Measurements from ENCODE around the gene EWSR1. TPM values are rescaled to one million over a fixed set of nuclear protein-coding genes. Genes with fewer than 3 reads are reported as not detected.

Gene EWSR1
- total RNA-seq, 4 donors from 2014 or later = 174 to 211 (median 188) TPM

DNA sequence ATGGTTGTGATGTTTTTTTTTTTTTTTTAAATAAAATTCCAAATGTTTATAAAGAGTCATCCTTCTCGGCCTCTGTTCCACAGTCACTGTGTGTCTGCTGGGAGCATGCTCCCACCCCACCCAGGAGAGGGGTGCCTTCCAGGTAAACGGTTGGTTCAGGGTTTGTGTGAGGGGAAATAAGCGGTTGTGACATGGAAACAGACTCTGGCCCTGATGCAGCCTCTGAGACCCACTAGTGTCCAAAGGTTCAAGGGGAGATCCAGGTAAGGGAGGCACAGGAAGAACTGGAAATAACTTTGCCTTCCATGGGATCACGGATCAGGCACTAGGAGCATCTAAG lies 32.4 kb downstream of the EWSR1 start:
- WGBS, 2 donors = 56 to 58% methylated on average over 4 of the region's 4 CpGs
- no peak for DNase-seq (ENCODE audit: low spot score in 2 of 2)
- Histone ChIP-seq H3K4me3 (no peak overlapping the region), H3K4me1 (peaks cover 0 to 19% (median 10%) of the 10 kb centered on the region in 4 donors), H3K36me3 (peaks cover 3 to 65% (median 43%) of the 10 kb centered on the region in 3 donors), H3K27ac (no peak overlapping the region), H3K27me3 (no peaks in the 10 kb centered on the region), H3K9me3 (no peaks in the 10 kb centered on the region)
- no peak for TF ChIP-seq EP300 (IDR thresholded peaks at IDR 0.05)
- no peak for TF ChIP-seq POLR2A (IDR thresholded peaks at IDR 0.05)
- TF ChIP-seq, protein P1, sequence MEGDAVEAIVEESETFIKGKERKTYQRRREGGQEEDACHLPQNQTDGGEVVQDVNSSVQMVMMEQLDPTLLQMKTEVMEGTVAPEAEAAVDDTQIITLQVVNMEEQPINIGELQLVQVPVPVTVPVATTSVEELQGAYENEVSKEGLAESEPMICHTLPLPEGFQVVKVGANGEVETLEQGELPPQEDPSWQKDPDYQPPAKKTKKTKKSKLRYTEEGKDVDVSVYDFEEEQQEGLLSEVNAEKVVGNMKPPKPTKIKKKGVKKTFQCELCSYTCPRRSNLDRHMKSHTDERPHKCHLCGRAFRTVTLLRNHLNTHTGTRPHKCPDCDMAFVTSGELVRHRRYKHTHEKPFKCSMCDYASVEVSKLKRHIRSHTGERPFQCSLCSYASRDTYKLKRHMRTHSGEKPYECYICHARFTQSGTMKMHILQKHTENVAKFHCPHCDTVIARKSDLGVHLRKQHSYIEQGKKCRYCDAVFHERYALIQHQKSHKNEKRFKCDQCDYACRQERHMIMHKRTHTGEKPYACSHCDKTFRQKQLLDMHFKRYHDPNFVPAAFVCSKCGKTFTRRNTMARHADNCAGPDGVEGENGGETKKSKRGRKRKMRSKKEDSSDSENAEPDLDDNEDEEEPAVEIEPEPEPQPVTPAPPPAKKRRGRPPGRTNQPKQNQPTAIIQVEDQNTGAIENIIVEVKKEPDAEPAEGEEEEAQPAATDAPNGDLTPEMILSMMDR (IDR thresholded peaks at IDR 0.05) = no peak

DNA sequence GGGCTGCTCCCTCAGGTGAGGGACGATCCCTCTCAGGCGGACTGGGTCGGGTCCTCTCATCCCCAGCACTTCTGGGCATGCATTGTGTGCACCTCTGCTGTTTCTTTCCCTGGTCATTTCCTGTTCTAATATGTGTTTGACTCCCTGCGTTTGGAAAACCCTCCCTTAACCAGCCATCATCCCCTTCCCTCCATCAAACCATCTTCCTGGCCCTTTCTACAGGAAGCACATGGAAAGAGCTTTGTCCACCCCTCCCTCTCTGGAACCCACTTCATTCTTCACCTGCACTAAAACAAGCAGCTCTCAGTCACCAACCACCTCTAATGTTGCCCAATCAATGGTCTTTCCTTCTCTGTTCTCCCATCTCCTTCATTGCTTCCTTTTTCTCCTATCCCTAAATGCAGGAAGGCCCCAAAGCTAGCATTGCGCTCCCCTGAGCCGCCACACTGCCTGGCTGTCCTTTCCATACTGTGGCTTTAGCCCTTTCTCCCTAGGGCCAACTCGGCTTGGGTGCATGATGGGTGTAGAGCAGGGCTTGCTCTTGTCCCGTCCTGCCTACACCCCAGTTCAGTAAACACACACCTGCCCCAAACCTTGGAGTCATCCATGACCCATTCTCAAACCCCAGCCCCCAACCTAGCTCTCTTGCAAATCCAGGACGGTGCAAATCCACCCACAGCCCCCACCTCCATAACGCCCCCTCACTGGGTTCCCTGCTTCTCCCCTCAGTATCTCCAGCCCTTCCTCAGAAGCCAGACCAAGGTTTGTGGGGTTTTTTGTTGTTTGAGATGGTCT lies 32.9 kb downstream of the EWSR1 start:
- TF ChIP-seq EP300 (IDR thresholded peaks at IDR 0.05) (no peak), POLR2A (IDR thresholded peaks at IDR 0.05) (no peak)
- TF ChIP-seq, protein P1 (IDR thresholded peaks at IDR 0.05) = no peak
- Histone ChIP-seq H3K4me1 (peaks cover 0 to 23% (median 10%) of the 10 kb centered on the region in 4 donors), H3K9me3 (no peaks in the 10 kb centered on the region), H3K27me3 (no peaks in the 10 kb centered on the region), H3K4me3 (no peak overlapping the region), H3K36me3 (peaks cover 3 to 59% (median 37%) of the 10 kb centered on the region in 3 donors), H3K27ac (no peak overlapping the region)
- DNase-seq (ENCODE audit: low spot score in 2 of 2) = no peak
- 66 to 70% methylated on average over 10 of the region's 10 CpGs for WGBS, 2 donors

DNA sequence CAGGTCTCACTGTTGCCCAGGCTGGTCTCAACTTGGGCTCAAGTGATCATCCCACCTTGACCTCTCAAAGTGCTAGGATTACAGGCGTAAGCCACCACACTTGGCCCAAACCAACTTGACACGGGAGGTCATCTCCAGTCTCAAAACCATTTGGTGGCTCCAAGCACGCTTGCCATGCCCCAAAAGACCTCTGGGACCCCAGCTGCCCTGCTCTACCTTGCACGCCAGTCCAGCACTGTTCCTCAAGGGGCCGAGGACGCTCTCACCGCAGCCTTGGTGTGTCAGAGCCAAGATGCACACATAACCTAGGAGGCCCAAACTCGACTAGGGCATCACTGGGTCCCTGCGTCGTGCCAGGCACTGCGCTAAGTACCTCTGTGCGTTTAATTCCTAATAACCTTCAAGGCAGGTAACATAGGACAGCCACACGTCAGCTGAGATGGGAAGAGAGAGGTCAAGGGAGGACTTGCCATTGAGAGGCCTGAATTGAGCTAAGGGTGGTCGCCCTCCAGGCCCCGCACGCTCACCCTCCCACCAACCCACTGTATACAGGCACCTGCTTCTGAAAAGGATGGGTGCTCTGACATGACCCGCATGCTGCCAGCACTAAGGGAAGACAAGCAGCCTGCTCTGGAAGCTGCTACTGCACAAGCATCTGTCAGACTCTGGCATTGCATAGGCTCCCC lies 33.8 kb downstream of the EWSR1 start:
- H3K36me3 ChIP-seq = peaks cover 3 to 50% (median 29%) of the 10 kb centered on the region in 3 donors

DNA sequence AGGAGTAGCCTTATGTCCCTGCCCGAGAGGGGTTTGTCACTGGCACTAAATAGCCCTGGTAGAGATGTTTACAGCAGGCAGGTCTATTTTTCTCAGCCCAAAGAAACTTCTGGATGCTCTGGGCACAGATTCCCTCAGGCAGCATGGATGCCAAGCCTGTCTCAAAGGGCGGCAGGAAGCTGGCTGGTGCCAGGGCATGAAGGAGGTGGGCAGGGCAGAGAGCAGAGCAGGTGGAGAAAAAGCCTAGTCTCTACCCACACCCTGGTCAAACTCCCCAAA lies 34.3 kb downstream of the EWSR1 start:
- TF ChIP-seq POLR2A (IDR thresholded peaks at IDR 0.05) (no peak), EP300 (IDR thresholded peaks at IDR 0.05) (no peak)
- TF ChIP-seq, protein P1 (IDR thresholded peaks at IDR 0.05) = no peak
- 61 to 64% methylated on average over 2 of the region's 2 CpGs for WGBS, 2 donors
- H3K27ac ChIP-seq = peak overlapping the region in 3 of 4 donors; percentile 13 to 67 (median 45)

More for the DNA sequence above, 33.8 kb downstream of the EWSR1 start:
- Histone ChIP-seq H3K9me3 (no peaks in the 10 kb centered on the region), H3K4me3 (no peak overlapping the region), H3K27me3 (no peaks in the 10 kb centered on the region), H3K4me1 (peaks cover 0 to 23% (median 13%) of the 10 kb centered on the region in 4 donors), H3K27ac (peak overlapping the region in 3 of 4 donors; percentile 13 to 67 (median 45))
- WGBS, 2 donors = 87 to 90% methylated on average over 17 of the region's 17 CpGs
- no peak for TF ChIP-seq EP300 (IDR thresholded peaks at IDR 0.05)
- no peak for TF ChIP-seq POLR2A (IDR thresholded peaks at IDR 0.05)
- no peak for DNase-seq (ENCODE audit: low spot score in 2 of 2)

DNA sequence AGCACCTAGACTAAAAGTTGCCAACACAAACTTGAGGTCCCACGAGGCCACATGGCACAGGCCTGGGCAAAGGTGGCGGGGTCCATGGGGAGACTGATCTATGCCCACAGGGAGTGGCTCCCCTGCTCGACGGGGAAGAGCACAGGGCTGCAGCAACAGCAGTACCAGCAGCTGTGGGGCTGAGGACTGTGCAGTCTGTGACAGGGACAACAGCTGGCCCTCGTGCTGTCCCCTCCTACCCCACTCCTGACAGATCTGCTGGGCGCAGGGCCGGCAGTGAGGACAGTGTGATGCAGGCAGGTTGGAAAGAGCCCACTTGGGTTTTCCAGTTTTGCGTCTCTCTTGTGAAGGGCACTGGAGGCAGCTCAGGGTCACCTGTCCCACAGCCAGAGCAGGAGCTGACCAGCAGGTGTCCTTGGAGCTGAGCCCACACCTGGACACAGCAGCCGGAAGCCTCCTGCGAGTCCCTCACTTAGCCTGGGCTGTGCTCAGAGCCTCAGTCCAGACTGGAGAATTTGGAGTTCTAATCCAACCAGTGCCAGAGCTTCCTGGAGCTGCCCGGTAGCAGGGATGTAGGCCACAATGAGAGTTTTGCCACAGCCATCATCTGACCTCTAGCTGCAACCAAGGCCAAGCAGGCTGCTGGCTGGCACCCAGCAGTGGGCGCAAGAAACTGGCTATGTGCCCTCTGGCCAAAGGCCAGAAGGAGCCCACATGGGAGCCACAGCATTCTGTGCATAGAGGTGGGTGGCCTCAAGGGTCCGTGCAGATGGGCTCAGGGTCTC lies 34.8 kb downstream of the EWSR1 start:
- Histone ChIP-seq H3K9me3 (no peaks in the 10 kb centered on the region), H3K4me1 (peaks cover 0 to 31% (median 21%) of the 10 kb centered on the region in 4 donors), H3K27me3 (no peaks in the 10 kb centered on the region), H3K36me3 (peaks cover 0 to 40% (median 18%) of the 10 kb centered on the region in 3 donors), H3K4me3 (no peak overlapping the region), H3K27ac (peak overlapping the region; percentile 13 to 67 (median 38))
- no peak for TF ChIP-seq POLR2A (IDR thresholded peaks at IDR 0.05)
- TF ChIP-seq, protein P1 (IDR thresholded peaks at IDR 0.05) = peak in 1 of 5 experiments; percentile 13
- 48 to 57% methylated on average over 9 to 13 of the region's 13 CpGs for whole genome bisulfite sequencing, 2 donors
- no peak for DNase-seq (ENCODE audit: low spot score in 2 of 2)

More for the DNA sequence above, 34.3 kb downstream of the EWSR1 start:
- Histone ChIP-seq H3K4me1 (peaks cover 0 to 26% (median 16%) of the 10 kb centered on the region in 4 donors), H3K4me3 (no peak overlapping the region), H3K27me3 (no peaks in the 10 kb centered on the region), H3K36me3 (peaks cover 0 to 46% (median 24%) of the 10 kb centered on the region in 3 donors), H3K9me3 (no peaks in the 10 kb centered on the region)
- DNase-seq (ENCODE audit: low spot score in 2 of 2) = no peak
